HCT116 (cell line): ENCODE measurements around the gene LPCAT2. TPM values are rescaled to one million over a fixed set of nuclear protein-coding genes. Genes with fewer than 3 reads are reported as not detected.

Source experiments
- ATAC-seq: fragments of 200-7000 bp; cut with Tn5 transposase; 2 replicates; pipeline ENCODE4 v1.9.1; 2020; ENCODE audit warnings: mild to moderate bottlenecking, moderate library complexity
- BruUV-seq: library from RNA; stranded (reverse); fragments of 400-500 nt; replicated peaks from 2 replicates; lab custom pipeline; 2021; lab: Mats Ljungman, UMichigan
- CTCF ChIA-PET: fragments of 300-600 bp; sonication (Branson Sonifier 250); formaldehyde crosslinking; loops from one replicate; lab custom pipeline; 2021; ENCODE audit warnings: antibody characterized with exemption; lab: Charles Lee
- POLR2A ChIA-PET: fragments of 300-600, 350-600 bp; sonication (Branson Sonifier 250); formaldehyde crosslinking; loops from one replicate; lab custom pipeline; 2021; ENCODE audit warnings: antibody characterized with exemption; lab: Charles Lee
- RAD21 ChIA-PET, 2 experiments: fragments of 300-600 bp; sonication (Branson Sonifier 250); formaldehyde crosslinking; loops; one replicate each; lab custom pipeline; 2023; ENCODE audit warnings: low total read pairs in 2 of 2; ENCODE audit not compliant: uncharacterized antibody in 2 of 2, unreplicated experiment in 2 of 2, low non-redundant PET in 1 of 2; lab: Charles Lee
- DNase-seq: peaks from one replicate; pipeline ENCODE4 v3.0.0-alpha.2; 2010; ENCODE audit warnings: low read depth, low spot score
- H2AFZ ChIP-seq: fragments of 200-600 bp; shearing (Covaris generic), sonication (generic); 2 replicates; pipeline ENCODE4 v1.6.1; 2017; ENCODE audit warnings: low read depth, mixed run types, mixed read lengths, antibody characterized with exemption, low read length; ENCODE audit not compliant: poor library complexity, severe bottlenecking
- H3K27ac ChIP-seq: 2 replicates; pipeline ENCODE4 v1.5.1; 2012; ENCODE audit warnings: low read depth, low read length
- H3K27me3 ChIP-seq: fragments of 200-600 bp; sonication (generic); 2 replicates; pipeline ENCODE4 v1.6.1; 2016; ENCODE audit warnings: mixed run types, low read length, mixed read lengths; ENCODE audit not compliant: insufficient read depth
- H3K36me3 ChIP-seq, 2 experiments: fragments of 200-500 bp in 1 of 2; fragments of 200-600 bp in 1 of 2; sonication (Bioruptor generic) in 1 of 2; sonication (generic) in 1 of 2; 2 replicates each; pipeline versions ENCODE4 v1.5.1 to v1.6.1; 2014 to 2016; ENCODE audit warnings: low read length in 2 of 2, inconsistent platforms in 1 of 2, mixed read lengths in 1 of 2, mixed run types in 1 of 2; ENCODE audit not compliant: insufficient read depth in 2 of 2, control insufficient read depth in 1 of 2
- H3K4me1 ChIP-seq, 2 experiments: fragments of 200-600 bp in 1 of 2; sonication (generic) in 1 of 2; 2 replicates each; pipeline versions ENCODE4 v1.5.1 to v1.6.1; 2012 to 2017; ENCODE audit warnings: low read length in 2 of 2, inconsistent platforms in 1 of 2, mild to moderate bottlenecking in 1 of 2, mixed read lengths in 1 of 2, mixed run types in 1 of 2, moderate library complexity in 1 of 2; ENCODE audit not compliant: insufficient read depth in 2 of 2, control insufficient read depth in 1 of 2
- H3K4me2 ChIP-seq: fragments of 200-600 bp; sonication (generic); 2 replicates; pipeline ENCODE4 v1.6.1; 2017; ENCODE audit warnings: mixed run types, low read length, mixed read lengths
- H3K4me3 ChIP-seq, 2 experiments: fragments of 200-600 bp in 1 of 2; sonication (generic) in 1 of 2; replicated peaks in 1 of 2; 2 replicates each; pipeline ENCODE4 v1.5.1; 2011 to 2016; ENCODE audit warnings: low read length in 2 of 2, control low read depth in 1 of 2, low read depth in 1 of 2, mild to moderate bottlenecking in 1 of 2, mixed read lengths in 1 of 2, mixed run types in 1 of 2
- H3K79me2 ChIP-seq: fragments of 200-600 bp; sonication (generic); 2 replicates; pipeline ENCODE4 v1.6.1; 2017; ENCODE audit warnings: mild to moderate bottlenecking, mixed run types, low read length, moderate library complexity, mixed read lengths; ENCODE audit not compliant: insufficient read depth
- H3K9ac ChIP-seq: fragments of 200-600 bp; sonication (generic); 2 replicates; pipeline ENCODE4 v1.6.1; 2016; ENCODE audit warnings: low read length, mixed read lengths
- H3K9me2 ChIP-seq: fragments of 200-600 bp; sonication (generic), shearing (Covaris generic); 2 replicates; pipeline ENCODE4 v1.6.1; 2017; ENCODE audit warnings: mixed run types, mild to moderate bottlenecking, moderate library complexity; ENCODE audit not compliant: insufficient read depth
- H3K9me3 ChIP-seq, 2 experiments: fragments of 200-500 bp in 1 of 2; fragments of 200-600 bp in 1 of 2; sonication (Bioruptor generic) in 1 of 2; sonication (generic) in 1 of 2; 2 replicates each; pipeline ENCODE4 v1.6.1; 2014 to 2017; ENCODE audit warnings: low read length in 2 of 2, mixed read lengths in 2 of 2, inconsistent platforms in 1 of 2, low read depth in 1 of 2, mild to moderate bottlenecking in 1 of 2, mixed run types in 1 of 2, moderate library complexity in 1 of 2; ENCODE audit not compliant: control insufficient read depth in 1 of 2, insufficient read depth in 1 of 2
- H4K20me1 ChIP-seq: fragments of 200-600 bp; sonication (generic), shearing (Covaris generic); 2 replicates; pipeline ENCODE4 v1.6.1; 2017; ENCODE audit warnings: mixed run types, mild to moderate bottlenecking, moderate library complexity; ENCODE audit not compliant: insufficient read depth
- CEBPB ChIP-seq: IDR thresholded peaks from 2 replicates; pipeline ENCODE4 v1.6.1; 2012; ENCODE audit warnings: low read depth
- CTCF ChIP-seq, 3 experiments: fragments of 200-600 bp in 1 of 3; sonication (generic) in 1 of 3; IDR thresholded peaks in 2 of 3; conservative IDR thresholded peaks in 1 of 3; 2 replicates each; pipeline ENCODE4 v1.5.1; 2012 to 2017; ENCODE audit warnings: low read depth in 2 of 3, low read length in 2 of 3, antibody characterized with exemption in 1 of 3, borderline replicate concordance in 1 of 3, control low read depth in 1 of 3, mild to moderate bottlenecking in 1 of 3, mixed read lengths in 1 of 3, mixed run types in 1 of 3, moderate library complexity in 1 of 3; ENCODE audit not compliant: insufficient read depth in 1 of 3
- ELF1 ChIP-seq: IDR thresholded peaks from 2 replicates; pipeline ENCODE4 v1.6.1; 2012; ENCODE audit warnings: low read depth, borderline replicate concordance
- FOSL1 ChIP-seq: IDR thresholded peaks from 2 replicates; pipeline ENCODE4 v1.6.1; 2012; ENCODE audit warnings: low read depth
- RAD21 ChIP-seq: IDR thresholded peaks from 2 replicates; pipeline ENCODE4 v1.6.1; 2012; ENCODE audit warnings: low read depth, mild to moderate bottlenecking
- SIN3A ChIP-seq: IDR thresholded peaks from 2 replicates; pipeline ENCODE4 v1.6.1; 2012; ENCODE audit warnings: low read depth
- TCF7L2 ChIP-seq: IDR thresholded peaks from 2 replicates; pipeline ENCODE4 v1.7.0; 2011; ENCODE audit warnings: borderline replicate concordance, inconsistent platforms; ENCODE audit not compliant: insufficient read depth, insufficient read length; ENCODE audit errors: extremely low read depth
- ZFX ChIP-seq: fragments of 450-650 bp; IDR thresholded peaks from 2 replicates; pipeline ENCODE4 v1.6.1; 2017
- intact Hi-C: fragments of 100-400 bp; cut with micrococcal nuclease; formaldehyde crosslinking; loops from 2 replicates; pipeline ENCODE4 v1.10.0; 2022
- total RNA-seq: library from RNA; stranded (reverse); gene quantifications from one replicate; pipeline ENCODE4 v1.2.1, GENCODE V29; 2021; ENCODE audit not compliant: unreplicated experiment

Gene LPCAT2
- total RNA-seq, 1 experiment from 2014 or later, result 13.1 TPM

GRCh38 chr16:55489119-55489955 lies 19.5 kb upstream of the LPCAT2 start (continued):
- TF ChIP-seq ELF1, result no peak
- TF ChIP-seq, all 23 proteins: peak for 0

GRCh38 chr16:55489956-55490265 lies 19.0 kb upstream of the LPCAT2 start:
- POLR2A ChIA-PET, result no interaction called here
- ATAC-seq (no peak), DNase-seq (no peak)
- H3K9me2 ChIP-seq, result no peaks in the 10 kb centered on the region
- H3K4me3 ChIP-seq, result no peak overlapping the region
- H3K9me3 ChIP-seq, result no peaks in the 10 kb centered on the region
- H3K9ac ChIP-seq, result no peak overlapping the region
- peaks cover 7% of the 10 kb centered on the region for H3K27me3 ChIP-seq
- no TSS peak for BruUV-seq
- H4K20me1 ChIP-seq, result no peaks in the 10 kb centered on the region
- H3K36me3 ChIP-seq, result no peaks in the 10 kb centered on the region
- H3K79me2 ChIP-seq, result no peaks in the 10 kb centered on the region
- no peak overlapping the region for H3K4me2 ChIP-seq
- TF ChIP-seq ZFX, result no peak
- no peak for TF ChIP-seq SIN3A
- intact Hi-C loops, result no loop called here
- RAD21 ChIA-PET, result no interaction called here
- H2AFZ ChIP-seq, result no peak overlapping the region
- H3K27ac ChIP-seq, result no peak overlapping the region
- CTCF ChIA-PET, result no interaction called here
- no peaks in the 10 kb centered on the region for H3K4me1 ChIP-seq

- ATAC-seq (no peak), DNase-seq (no peak)
- Histone ChIP-seq H3K27ac (no peak overlapping the region), H3K9me3 (no peaks in the 10 kb centered on the region), H4K20me1 (no peaks in the 10 kb centered on the region), H3K4me3 (no peak overlapping the region), H3K9me2 (no peaks in the 10 kb centered on the region), H3K9ac (no peak overlapping the region), H3K27me3 (peaks cover 7% of the 10 kb centered on the region), H2AFZ (no peak overlapping the region), H3K79me2 (no peaks in the 10 kb centered on the region), H3K36me3 (no peaks in the 10 kb centered on the region), H3K4me2 (no peak overlapping the region), H3K4me1 (no peaks in the 10 kb centered on the region)
- BruUV-seq, result no TSS peak
- ChIA-PET RAD21 (no interaction called here), POLR2A (no interaction called here), CTCF (no interaction called here)
- intact Hi-C loops, result no loop called here
- TF ChIP-seq CTCF (IDR thresholded peaks at IDR 0.05 in 2 of 3, conservative IDR thresholded peaks at IDR 0.05 in 1 of 3; ENCODE audit: borderline replicate concordance in 1 of 3, insufficient read depth in 1 of 3, low read depth in 2 of 3, low read length in 2 of 3) (no peak), CEBPB (no peak), TCF7L2 (no peak), FOSL1 (no peak), RAD21 (no peak)
Observed at GRCh38 chr16:55490301-55490700, 18.6 kb upstream of the LPCAT2 start.
